ENCODE results near the gene LRRC28.

LRRC28 gene

GRCh38 chr15:99250857-99251841 is at the start of gene LRRC28:
Gene LRRC28, plus strand, starts transcription at chr15:99251481. Its CDS starts 4,477 bp downstream, at chr15:99255958.
- Histone ChIP-seq H3K9ac (ENCODE audit: low read length) (peak within 1 kb of the TSS; percentile 85), H3K36me3 (replicated peaks; ENCODE audit: low read depth, low read length) (no peaks in the 10 kb centered on the region), H3K27ac (ENCODE audit: low read length) (peak within 1 kb of the TSS; percentile 33), H3K4me1 (ENCODE audit: low read length) (peaks cover 27% of the 10 kb centered on the region), H4K20me1 (ENCODE audit: insufficient read depth, low read length) (no peaks in the 10 kb centered on the region), H3K9me3 (ENCODE audit: insufficient read depth, low read length) (no peaks in the 10 kb centered on the region), H2AFZ (ENCODE audit: low read depth, low read length) (peak within 1 kb of the TSS; percentile 85), H3K27me3 (ENCODE audit: low read depth, low read length) (no peaks in the 10 kb centered on the region), H3K4me3 (ENCODE audit: low read length) (peak within 1 kb of the TSS; percentile 94), H3K4me2 (ENCODE audit: low read length) (peak within 1 kb of the TSS; percentile 90), H3K79me2 (ENCODE audit: low read length) (0 out of 2 replicates have a peak, but pooled peaks cover 4% of the 10 kb centered on the region)
- no peak for TF ChIP-seq EZH2phosphoT487 (IDR thresholded peaks at IDR 0.05; ENCODE audit: low read depth)
- TF ChIP-seq CTCF (IDR thresholded peaks at IDR 0.05; ENCODE audit: low read depth, low read length), result no peak

DNA sequence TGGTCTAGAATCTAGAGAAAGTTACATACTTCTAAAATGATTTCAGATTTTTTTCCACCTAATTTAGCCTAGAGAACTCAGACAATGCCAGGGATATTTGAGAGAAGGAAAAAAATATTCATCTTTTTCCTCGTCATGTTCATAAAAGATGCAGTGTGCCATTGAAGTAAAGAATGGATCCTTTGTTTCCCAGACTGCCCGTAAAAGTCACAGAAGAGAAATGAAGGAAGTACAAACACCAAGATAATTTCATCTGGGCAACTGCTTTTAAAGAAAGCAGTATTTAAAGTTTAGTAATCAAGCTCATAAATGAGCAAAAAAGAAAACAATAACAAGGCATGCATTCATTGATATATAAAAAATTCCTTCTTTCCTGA is 49.1 kb upstream of the LRRC28 start:
- no peaks in the 10 kb centered on the region for H3K9me3 ChIP-seq (ENCODE audit: insufficient read depth, low read length)
- no peak overlapping the region for H3K9ac ChIP-seq (ENCODE audit: low read length)
- no peaks in the 10 kb centered on the region for H3K36me3 ChIP-seq (replicated peaks; ENCODE audit: low read depth, low read length)
- H3K79me2 ChIP-seq (ENCODE audit: low read length), result no peaks in the 10 kb centered on the region
- H3K27me3 ChIP-seq (ENCODE audit: low read depth, low read length), result peaks cover 18% of the 10 kb centered on the region
- TF ChIP-seq EZH2phosphoT487 (IDR thresholded peaks at IDR 0.05; ENCODE audit: low read depth) (no peak), CTCF (IDR thresholded peaks at IDR 0.05; ENCODE audit: low read depth, low read length) (no peak)
- no peaks in the 10 kb centered on the region for H4K20me1 ChIP-seq (ENCODE audit: insufficient read depth, low read length)
- H3K27ac ChIP-seq (ENCODE audit: low read length), result no peak overlapping the region
- no peak overlapping the region for H3K4me2 ChIP-seq (ENCODE audit: low read length)
- H3K4me1 ChIP-seq (ENCODE audit: low read length), result no peaks in the 10 kb centered on the region
- no peak overlapping the region for H2AFZ ChIP-seq (ENCODE audit: low read depth, low read length)
- H3K4me3 ChIP-seq (ENCODE audit: low read length), result no peak overlapping the region

- Histone ChIP-seq H3K79me2 (ENCODE audit: low read length) (no peaks in the 10 kb centered on the region), H3K9ac (ENCODE audit: low read length) (no peak overlapping the region), H4K20me1 (ENCODE audit: insufficient read depth, low read length) (no peaks in the 10 kb centered on the region), H3K4me2 (ENCODE audit: low read length) (no peak overlapping the region), H3K36me3 (replicated peaks; ENCODE audit: low read depth, low read length) (no peaks in the 10 kb centered on the region), H3K27ac (ENCODE audit: low read length) (no peak overlapping the region), H2AFZ (ENCODE audit: low read depth, low read length) (no peak overlapping the region), H3K27me3 (ENCODE audit: low read depth, low read length) (peaks cover 15% of the 10 kb centered on the region), H3K4me1 (ENCODE audit: low read length) (no peaks in the 10 kb centered on the region), H3K4me3 (ENCODE audit: low read length) (no peak overlapping the region), H3K9me3 (ENCODE audit: insufficient read depth, low read length) (no peaks in the 10 kb centered on the region)
- TF ChIP-seq EZH2phosphoT487 (IDR thresholded peaks at IDR 0.05; ENCODE audit: low read depth) (no peak), CTCF (IDR thresholded peaks at IDR 0.05; ENCODE audit: low read depth, low read length) (peak; percentile 13; the same call in 1 of the 2 replicates)
Measured at GRCh38 chr15:99207672-99208071, 43.6 kb upstream of the LRRC28 start.

DNA sequence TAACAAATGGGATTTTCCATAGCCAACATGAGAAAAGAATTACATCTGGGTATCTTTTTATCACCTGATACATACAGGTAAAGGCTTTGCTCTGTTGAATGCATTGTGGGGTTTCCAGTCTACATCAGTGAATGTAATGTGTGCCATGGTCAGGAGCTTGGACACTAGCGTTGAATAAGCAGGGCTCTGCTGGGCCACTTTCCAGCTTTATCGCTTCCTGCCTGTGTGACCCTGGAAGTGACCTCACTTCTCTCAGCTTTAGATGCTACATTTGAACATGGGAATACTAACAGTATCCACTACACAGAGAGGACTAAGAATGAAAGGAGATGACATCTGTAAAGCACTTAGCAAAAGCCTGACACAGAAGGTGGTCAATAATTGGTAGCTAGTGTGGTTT is 42.0 kb upstream of the LRRC28 start:
- Histone ChIP-seq H4K20me1 (ENCODE audit: insufficient read depth, low read length) (no peaks in the 10 kb centered on the region), H3K9ac (ENCODE audit: low read length) (no peak overlapping the region)

More for the DNA sequence above, 42.0 kb upstream of the LRRC28 start:
- H3K36me3 ChIP-seq (replicated peaks; ENCODE audit: low read depth, low read length), result no peaks in the 10 kb centered on the region
- H2AFZ ChIP-seq (ENCODE audit: low read depth, low read length), result no peak overlapping the region
- no peaks in the 10 kb centered on the region for H3K79me2 ChIP-seq (ENCODE audit: low read length)
- H3K9me3 ChIP-seq (ENCODE audit: insufficient read depth, low read length), result no peaks in the 10 kb centered on the region
- no peak overlapping the region for H3K27ac ChIP-seq (ENCODE audit: low read length)
- H3K4me3 ChIP-seq (ENCODE audit: low read length), result no peak overlapping the region
- H3K4me1 ChIP-seq (ENCODE audit: low read length), result no peaks in the 10 kb centered on the region
- no peak for TF ChIP-seq EZH2phosphoT487 (IDR thresholded peaks at IDR 0.05; ENCODE audit: low read depth)
- TF ChIP-seq CTCF (IDR thresholded peaks at IDR 0.05; ENCODE audit: low read depth, low read length), result no peak
- no peak overlapping the region for H3K4me2 ChIP-seq (ENCODE audit: low read length)
- peaks cover 12% of the 10 kb centered on the region for H3K27me3 ChIP-seq (ENCODE audit: low read depth, low read length)

All from OCI-LY3 (cell line).